Neural progenitor cell (in vitro differentiated cells): ENCODE measurements around the gene ZNF106. TPM values are rescaled to one million over a fixed set of nuclear protein-coding genes. Genes with fewer than 3 reads are reported as not detected.

Source experiments
- DNase-seq: peaks from one replicate; pipeline ENCODE4 v3.0.0-alpha.2; 2016; ENCODE audit warnings: low spot score
- H2AFZ ChIP-seq: fragments of 200-600 bp; sonication (generic); replicated peaks from 2 replicates; pipeline ENCODE4 v1.6.1; 2016; ENCODE audit warnings: antibody characterized with exemption
- H3F3A ChIP-seq: fragments of 200-600 bp; sonication (generic); 2 replicates; pipeline ENCODE4 v1.6.1; 2016; ENCODE audit warnings: antibody characterized with exemption, low read depth
- H3K27ac ChIP-seq: fragments of 200-600 bp; sonication (generic); 2 replicates; pipeline ENCODE4 v1.5.1; 2016; ENCODE audit warnings: mild to moderate bottlenecking
- H3K27me3 ChIP-seq: fragments of 200-600 bp; sonication (generic); 2 replicates; pipeline ENCODE4 v1.6.1; 2016; ENCODE audit warnings: mild to moderate bottlenecking, moderate library complexity
- H3K36me3 ChIP-seq: fragments of 200-600 bp; sonication (generic); 2 replicates; pipeline ENCODE4 v1.5.1; 2016
- H3K4me1 ChIP-seq: fragments of 200-600 bp; sonication (generic); 2 replicates; pipeline ENCODE4 v1.6.1; 2016; ENCODE audit warnings: mixed run types
- H3K4me2 ChIP-seq: fragments of 200-600 bp; sonication (generic); 2 replicates; pipeline ENCODE4 v1.6.1; 2016
- H3K4me3 ChIP-seq: fragments of 200-600 bp; sonication (generic); 2 replicates; pipeline ENCODE4 v1.5.1; 2016
- H3K79me2 ChIP-seq: fragments of 200-600 bp; sonication (generic); 2 replicates; pipeline ENCODE4 v1.6.1; 2016; ENCODE audit warnings: low read depth
- H3K9ac ChIP-seq: fragments of 200-600 bp; sonication (generic); 2 replicates; pipeline ENCODE4 v1.6.1; 2016
- H3K9me3 ChIP-seq: fragments of 200-600 bp; sonication (generic); 2 replicates; pipeline ENCODE4 v1.5.1; 2016; ENCODE audit warnings: low read depth
- H4K20me1 ChIP-seq: fragments of 200-600 bp; sonication (generic); 2 replicates; pipeline ENCODE4 v1.6.1; 2016; ENCODE audit warnings: low read depth
- H3K27ac Mint-ChIP-seq: 3 replicates; pipeline ENCODE4 v1.8.0; 2021; ENCODE audit warnings: mixed read lengths
- H3K27me3 Mint-ChIP-seq: 2 replicates; pipeline ENCODE4 v1.8.0; 2022; ENCODE audit warnings: low read depth, mild to moderate bottlenecking, inconsistent platforms, moderate library complexity, mixed read lengths; ENCODE audit not compliant: insufficient read depth
- H3K36me3 Mint-ChIP-seq: 3 replicates; pipeline ENCODE4 v1.8.0; 2021; ENCODE audit warnings: mixed read lengths
- H3K4me1 Mint-ChIP-seq: 3 replicates; pipeline ENCODE4 v1.8.0; 2021; ENCODE audit warnings: mixed read lengths
- H3K4me3 Mint-ChIP-seq: 3 replicates; pipeline ENCODE4 v1.8.0; 2021; ENCODE audit warnings: mild to moderate bottlenecking, moderate library complexity, mixed read lengths
- H3K9me3 Mint-ChIP-seq: 3 replicates; pipeline ENCODE4 v1.8.0; 2020; ENCODE audit warnings: mixed read lengths
- CTCF ChIP-seq: fragments of 200-600 bp; sonication (generic); IDR thresholded peaks from 2 replicates; pipeline ENCODE4 v1.5.1; 2017; ENCODE audit warnings: antibody characterized with exemption, mild to moderate bottlenecking
- EZH2 ChIP-seq: fragments of 200-600 bp; sonication (generic); IDR thresholded peaks from 2 replicates; pipeline ENCODE4 v1.6.1; 2017; ENCODE audit warnings: antibody characterized with exemption, mild to moderate bottlenecking, moderate library complexity
- EZH2phosphoT487 ChIP-seq: fragments of 200-600 bp; sonication (generic); IDR thresholded peaks from 2 replicates; pipeline ENCODE4 v1.6.1; 2017; ENCODE audit warnings: antibody characterized with exemption
- total RNA-seq: library from RNA; depleted of rRNA; stranded (reverse); fragments of >200 nt; gene quantifications from 2 replicates; pipeline ENCODE4 v1.2.3, GENCODE V29; 2015; ENCODE audit warnings: low replicate concordance

The ZNF106 gene
- total RNA-seq, 1 donor from 2014 or later: 72.2 TPM

GRCh38 chr15:42395838-42396237 lies 95.1 kb downstream of the ZNF106 start:
- no peaks in the 10 kb centered on the region for H3F3A ChIP-seq
- no peaks in the 10 kb centered on the region for H3K36me3 ChIP-seq
- Mint-ChIP-seq H3K36me3 (no peaks in the 10 kb centered on the region), H3K4me3 (no peak overlapping the region), H3K27me3 (peaks cover 2% of the 10 kb centered on the region), H3K27ac (no peak overlapping the region), H3K9me3 (no peaks in the 10 kb centered on the region), H3K4me1 (no peaks in the 10 kb centered on the region)
- H3K27ac ChIP-seq: no peak overlapping the region
- no peak overlapping the region for H3K4me2 ChIP-seq
- H2AFZ ChIP-seq: no peak overlapping the region
- no peak overlapping the region for H3K4me3 ChIP-seq
- no peaks in the 10 kb centered on the region for H3K79me2 ChIP-seq
- no peaks in the 10 kb centered on the region for H4K20me1 ChIP-seq
- H3K9ac ChIP-seq: no peak overlapping the region
- H3K9me3 ChIP-seq: no peaks in the 10 kb centered on the region
- H3K27me3 ChIP-seq: no peaks in the 10 kb centered on the region
- no peaks in the 10 kb centered on the region for H3K4me1 ChIP-seq
- no peak for DNase-seq
- TF ChIP-seq CTCF: no peak
- TF ChIP-seq EZH2: no peak

GRCh38 chr15:42394106-42394505 lies 96.8 kb downstream of the ZNF106 start:
- no peaks in the 10 kb centered on the region for H3K9me3 Mint-ChIP-seq
- Histone ChIP-seq H2AFZ (no peak overlapping the region), H3F3A (no peaks in the 10 kb centered on the region), H3K36me3 (no peaks in the 10 kb centered on the region), H3K9me3 (no peaks in the 10 kb centered on the region), H3K4me1 (no peaks in the 10 kb centered on the region), H3K27ac (no peak overlapping the region), H3K79me2 (no peaks in the 10 kb centered on the region), H3K4me3 (no peak overlapping the region), H4K20me1 (no peaks in the 10 kb centered on the region), H3K27me3 (no peaks in the 10 kb centered on the region), H3K9ac (no peak overlapping the region), H3K4me2 (no peak overlapping the region)
- peaks cover 2% of the 10 kb centered on the region for H3K27me3 Mint-ChIP-seq
- H3K4me3 Mint-ChIP-seq: no peak overlapping the region
- TF ChIP-seq EZH2: no peak
- TF ChIP-seq EZH2phosphoT487: no peak
- TF ChIP-seq CTCF: no peak
- no peaks in the 10 kb centered on the region for H3K36me3 Mint-ChIP-seq
- DNase-seq: no peak
- no peaks in the 10 kb centered on the region for H3K4me1 Mint-ChIP-seq
- H3K27ac Mint-ChIP-seq: no peak overlapping the region

GRCh38 chr15:42392309-42393024 lies 98.5 kb downstream of the ZNF106 start:
- Histone ChIP-seq H3K4me1 (no peaks in the 10 kb centered on the region), H3K79me2 (no peaks in the 10 kb centered on the region), H3K36me3 (no peaks in the 10 kb centered on the region), H4K20me1 (no peaks in the 10 kb centered on the region), H2AFZ (no peak overlapping the region), H3K4me2 (no peak overlapping the region), H3K27me3 (no peaks in the 10 kb centered on the region), H3K27ac (no peak overlapping the region), H3K9me3 (no peaks in the 10 kb centered on the region), H3F3A (no peaks in the 10 kb centered on the region), H3K4me3 (no peak overlapping the region), H3K9ac (no peak overlapping the region)
- H3K27ac Mint-ChIP-seq: no peak overlapping the region
- TF ChIP-seq EZH2 (no peak), CTCF (no peak), EZH2phosphoT487 (no peak)
- no peak overlapping the region for H3K4me3 Mint-ChIP-seq
- H3K9me3 Mint-ChIP-seq: no peaks in the 10 kb centered on the region
- no peaks in the 10 kb centered on the region for H3K36me3 Mint-ChIP-seq
- DNase-seq: no peak
- H3K27me3 Mint-ChIP-seq: peaks cover 2% of the 10 kb centered on the region
- no peaks in the 10 kb centered on the region for H3K4me1 Mint-ChIP-seq
